IMR-90 (cell line): ENCODE measurements around the gene IREB2.

Experiments used
- BHLHE40 ChIP-seq: fragments of 150-350 bp; IDR thresholded peaks from 2 replicates; pipeline ENCODE4 v1.6.1; 2016; ENCODE audit warnings: mild to moderate bottlenecking, low read depth, low read length
- TF ChIP-seq, protein P1 (sequence below): conservative IDR thresholded peaks from 2 replicates; pipeline ENCODE4 v1.5.1; 2012; ENCODE audit warnings: mild to moderate bottlenecking, low read depth, low read length, improper control_type of control experiment

DNA sequence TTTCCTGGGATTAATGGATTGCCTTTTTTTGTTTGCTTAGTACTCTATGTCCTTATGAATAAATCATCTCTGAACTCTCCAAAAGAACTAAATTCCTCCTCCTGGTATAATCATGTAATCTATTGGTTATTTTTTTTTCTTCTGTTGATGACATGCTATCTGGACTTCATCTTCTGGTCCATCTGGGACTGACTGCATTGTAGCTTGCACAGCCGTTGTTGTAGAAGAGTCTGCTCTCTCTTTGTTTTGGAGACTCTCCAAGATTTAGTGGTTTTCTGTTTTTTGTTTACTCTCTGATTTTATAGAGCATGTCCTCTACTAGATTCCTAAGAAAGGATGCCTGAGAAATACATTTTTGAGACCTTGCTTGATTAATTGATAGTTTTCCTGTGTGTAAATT is 19.1 kb downstream of the IREB2 start:
- no peak for TF ChIP-seq BHLHE40
- TF ChIP-seq, protein P1, sequence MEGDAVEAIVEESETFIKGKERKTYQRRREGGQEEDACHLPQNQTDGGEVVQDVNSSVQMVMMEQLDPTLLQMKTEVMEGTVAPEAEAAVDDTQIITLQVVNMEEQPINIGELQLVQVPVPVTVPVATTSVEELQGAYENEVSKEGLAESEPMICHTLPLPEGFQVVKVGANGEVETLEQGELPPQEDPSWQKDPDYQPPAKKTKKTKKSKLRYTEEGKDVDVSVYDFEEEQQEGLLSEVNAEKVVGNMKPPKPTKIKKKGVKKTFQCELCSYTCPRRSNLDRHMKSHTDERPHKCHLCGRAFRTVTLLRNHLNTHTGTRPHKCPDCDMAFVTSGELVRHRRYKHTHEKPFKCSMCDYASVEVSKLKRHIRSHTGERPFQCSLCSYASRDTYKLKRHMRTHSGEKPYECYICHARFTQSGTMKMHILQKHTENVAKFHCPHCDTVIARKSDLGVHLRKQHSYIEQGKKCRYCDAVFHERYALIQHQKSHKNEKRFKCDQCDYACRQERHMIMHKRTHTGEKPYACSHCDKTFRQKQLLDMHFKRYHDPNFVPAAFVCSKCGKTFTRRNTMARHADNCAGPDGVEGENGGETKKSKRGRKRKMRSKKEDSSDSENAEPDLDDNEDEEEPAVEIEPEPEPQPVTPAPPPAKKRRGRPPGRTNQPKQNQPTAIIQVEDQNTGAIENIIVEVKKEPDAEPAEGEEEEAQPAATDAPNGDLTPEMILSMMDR, result no peak
